ENCODE data around the gene LRPPRC. TPM values are rescaled to one million over a fixed set of nuclear protein-coding genes. Genes with fewer than 3 reads are reported as not detected.
A peak's percentile ranks its signal among the peaks of the same experiment; 100 is the strongest.

LRPPRC gene
- polyA plus RNA-seq (2011; rRNA removed): 24.9 and 49.0 TPM in 2 replicates
- polyA minus RNA-seq (2011; rRNA and poly(A)+ RNA removed): 33.6 and 43.2 TPM in 2 replicates

- ChIA-PET CTCF (no interaction called here), POLR2A (no interaction called here)
- no peaks in the 10 kb centered on the region for H3K27me3 ChIP-seq (ENCODE audit: control insufficient read depth, insufficient read depth, low read length)
- no peak for TF ChIP-seq CTCF (IDR thresholded peaks at IDR 0.05; ENCODE audit: insufficient read depth, low read depth, low read length)
- H3K36me3 ChIP-seq (ENCODE audit: control insufficient read depth, insufficient read depth, low read length): no peaks in the 10 kb centered on the region
- peak; percentile 82 for DNase-seq (ENCODE audit: low read depth)
- peak within 1 kb of the TSS; percentile 71 for H3K4me3 ChIP-seq (ENCODE audit: low read depth, low read length)
Observed at GRCh38 chr2:43995733-43996533, at the start of gene LRPPRC. LRPPRC (minus strand) TSS chr2:43995989; CDS start chr2:43995947, 42 bp downstream.

GRCh38 chr2:44045061-44045460 lies 49.3 kb upstream of the LRPPRC start:
- TF ChIP-seq CTCF (IDR thresholded peaks at IDR 0.05; ENCODE audit: insufficient read depth, low read depth, low read length): no peak
- no peaks in the 10 kb centered on the region for H3K36me3 ChIP-seq (ENCODE audit: control insufficient read depth, insufficient read depth, low read length)
- H3K27me3 ChIP-seq (ENCODE audit: control insufficient read depth, insufficient read depth, low read length): peaks cover 5% of the 10 kb centered on the region
- DNase-seq (ENCODE audit: low read depth): no peak
- no peak overlapping the region for H3K4me3 ChIP-seq (ENCODE audit: low read depth, low read length)
- CTCF ChIA-PET: interaction anchor here (0.6 to 2.1 kb wide), 11 partner anchors 9 to 910 kb away, joined by 3 to 19 read pairs (median 6); no protein-coding TSS in a partner anchor
- POLR2A ChIA-PET: no interaction called here

- Histone ChIP-seq H3K27me3 (ENCODE audit: control insufficient read depth, insufficient read depth, low read length) (peaks cover 5% of the 10 kb centered on the region), H3K4me3 (ENCODE audit: low read depth, low read length) (no peak overlapping the region), H3K36me3 (ENCODE audit: control insufficient read depth, insufficient read depth, low read length) (no peaks in the 10 kb centered on the region)
- DNase-seq (ENCODE audit: low read depth): peak; percentile 9
- peak; percentile 97 for TF ChIP-seq CTCF (IDR thresholded peaks at IDR 0.05; ENCODE audit: insufficient read depth, low read depth, low read length)
- POLR2A ChIA-PET: no interaction called here
- CTCF ChIA-PET: interaction anchor here (0.6 to 2.4 kb wide), 27 partner anchors 9 to 911 kb away, joined by 3 to 19 read pairs (median 4); no protein-coding TSS in a partner anchor
Observed at GRCh38 chr2:44044281-44044720, 48.5 kb upstream of the LRPPRC start.

GRCh38 chr2:44040365-44040764 lies 44.6 kb upstream of the LRPPRC start:
- H3K36me3 ChIP-seq (ENCODE audit: control insufficient read depth, insufficient read depth, low read length): no peaks in the 10 kb centered on the region
- CTCF ChIA-PET: interaction anchor here (0.5 to 1.3 kb wide), 3 partner anchors 439 to 917 kb away, joined by 3 to 4 read pairs (median 3); no protein-coding TSS in a partner anchor
- no peak for DNase-seq (ENCODE audit: low read depth)
- no peak overlapping the region for H3K4me3 ChIP-seq (ENCODE audit: low read depth, low read length)
- no peaks in the 10 kb centered on the region for H3K27me3 ChIP-seq (ENCODE audit: control insufficient read depth, insufficient read depth, low read length)
- no peak for TF ChIP-seq CTCF (IDR thresholded peaks at IDR 0.05; ENCODE audit: insufficient read depth, low read depth, low read length)
- POLR2A ChIA-PET: no interaction called here

GRCh38 chr2:44038277-44038676 lies 42.5 kb upstream of the LRPPRC start:
- ChIA-PET CTCF (interaction anchor here (1.3 kb wide), 1 partner anchor 441 kb away, joined by 5 read pairs; no protein-coding TSS in a partner anchor), POLR2A (no interaction called here)
- Histone ChIP-seq H3K4me3 (ENCODE audit: low read depth, low read length) (no peak overlapping the region), H3K36me3 (ENCODE audit: control insufficient read depth, insufficient read depth, low read length) (no peaks in the 10 kb centered on the region), H3K27me3 (ENCODE audit: control insufficient read depth, insufficient read depth, low read length) (no peaks in the 10 kb centered on the region)
- no peak for DNase-seq (ENCODE audit: low read depth)
- no peak for TF ChIP-seq CTCF (IDR thresholded peaks at IDR 0.05; ENCODE audit: insufficient read depth, low read depth, low read length)
